ENCODE data around the gene STMN1. TPM values are rescaled to one million over a fixed set of nuclear protein-coding genes. Genes with fewer than 3 reads are reported as not detected.

STMN1 gene
- polyA plus RNA-seq, 1 donor from 2014 or later = 1,950 TPM

DNA sequence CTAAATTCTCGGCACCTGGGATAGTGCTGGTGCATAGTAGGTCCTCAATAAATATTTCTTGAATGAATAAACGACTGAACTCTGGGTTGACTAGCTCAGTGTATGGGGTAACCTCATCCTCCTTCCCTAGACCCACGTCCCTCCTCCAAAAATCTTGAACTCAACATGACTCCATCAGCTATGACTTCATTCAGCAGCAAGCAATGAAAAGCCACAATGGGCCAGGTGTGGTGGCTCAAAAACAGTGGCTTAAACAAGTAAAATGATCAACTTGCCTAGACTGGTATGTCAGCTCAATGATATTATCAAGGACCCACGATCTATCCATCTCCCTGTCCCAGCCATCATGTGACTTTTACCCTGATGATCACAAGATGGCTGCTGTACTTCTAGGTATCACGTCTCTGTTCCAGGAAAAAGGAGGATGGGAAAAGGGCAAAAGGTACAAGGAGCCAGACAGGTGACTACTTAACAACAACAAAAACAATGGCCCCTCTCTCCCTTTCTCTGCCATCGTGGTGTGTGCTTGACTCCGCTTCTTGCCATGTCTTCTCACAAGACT lies 17.7 kb downstream of the STMN1 start:
- Histone ChIP-seq H3K4me3 (ENCODE audit: low read length) (no peak overlapping the region), H4K20me1 (ENCODE audit: insufficient read depth) (peaks cover 6% of the 10 kb centered on the region), H3K27me3 (ENCODE audit: insufficient read depth, low read depth, low read length) (no peaks in the 10 kb centered on the region), H3K9ac (ENCODE audit: low read length) (no peak overlapping the region), H3K36me3 (ENCODE audit: insufficient read depth, low read length) (peaks cover 14% of the 10 kb centered on the region), H3F3A (ENCODE audit: insufficient read depth, low read length, poor library complexity, severe bottlenecking) (no peaks in the 10 kb centered on the region), H3K9me2 (ENCODE audit: insufficient read depth, low read length) (no peaks in the 10 kb centered on the region), H3K9me3 (ENCODE audit: low read length) (no peaks in the 10 kb centered on the region), H3K79me2 (replicated peaks; ENCODE audit: insufficient read depth, low read length) (no peaks in the 10 kb centered on the region), H3K27ac (ENCODE audit: low read length) (no peak overlapping the region), H3K4me2 (ENCODE audit: low read length) (no peak overlapping the region), H2AFZ (ENCODE audit: low read depth, low read length) (no peak overlapping the region)
- TF ChIP-seq POLR2AphosphoS5 (IDR thresholded peaks at IDR 0.05) (no peak), MXI1 (conservative IDR thresholded peaks at IDR 0.05; ENCODE audit: poor library complexity, severe bottlenecking) (no peak), SMC3 (conservative IDR thresholded peaks at IDR 0.05; ENCODE audit: poor library complexity) (no peak), EZH2 (IDR thresholded peaks at IDR 0.05; ENCODE audit: borderline replicate concordance, insufficient read depth, low read length, poor library complexity, severe bottlenecking) (no peak), RAD21 (conservative IDR thresholded peaks at IDR 0.05) (no peak), EP300 (conservative IDR thresholded peaks at IDR 0.05; ENCODE audit: poor library complexity, severe bottlenecking) (no peak), TAF1 (IDR thresholded peaks at IDR 0.05; ENCODE audit: low read depth) (no peak)
- TF ChIP-seq, protein P1, sequence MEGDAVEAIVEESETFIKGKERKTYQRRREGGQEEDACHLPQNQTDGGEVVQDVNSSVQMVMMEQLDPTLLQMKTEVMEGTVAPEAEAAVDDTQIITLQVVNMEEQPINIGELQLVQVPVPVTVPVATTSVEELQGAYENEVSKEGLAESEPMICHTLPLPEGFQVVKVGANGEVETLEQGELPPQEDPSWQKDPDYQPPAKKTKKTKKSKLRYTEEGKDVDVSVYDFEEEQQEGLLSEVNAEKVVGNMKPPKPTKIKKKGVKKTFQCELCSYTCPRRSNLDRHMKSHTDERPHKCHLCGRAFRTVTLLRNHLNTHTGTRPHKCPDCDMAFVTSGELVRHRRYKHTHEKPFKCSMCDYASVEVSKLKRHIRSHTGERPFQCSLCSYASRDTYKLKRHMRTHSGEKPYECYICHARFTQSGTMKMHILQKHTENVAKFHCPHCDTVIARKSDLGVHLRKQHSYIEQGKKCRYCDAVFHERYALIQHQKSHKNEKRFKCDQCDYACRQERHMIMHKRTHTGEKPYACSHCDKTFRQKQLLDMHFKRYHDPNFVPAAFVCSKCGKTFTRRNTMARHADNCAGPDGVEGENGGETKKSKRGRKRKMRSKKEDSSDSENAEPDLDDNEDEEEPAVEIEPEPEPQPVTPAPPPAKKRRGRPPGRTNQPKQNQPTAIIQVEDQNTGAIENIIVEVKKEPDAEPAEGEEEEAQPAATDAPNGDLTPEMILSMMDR (IDR thresholded peaks at IDR 0.05; ENCODE audit: poor library complexity, severe bottlenecking) = no peak
- TF ChIP-seq, protein P2, sequence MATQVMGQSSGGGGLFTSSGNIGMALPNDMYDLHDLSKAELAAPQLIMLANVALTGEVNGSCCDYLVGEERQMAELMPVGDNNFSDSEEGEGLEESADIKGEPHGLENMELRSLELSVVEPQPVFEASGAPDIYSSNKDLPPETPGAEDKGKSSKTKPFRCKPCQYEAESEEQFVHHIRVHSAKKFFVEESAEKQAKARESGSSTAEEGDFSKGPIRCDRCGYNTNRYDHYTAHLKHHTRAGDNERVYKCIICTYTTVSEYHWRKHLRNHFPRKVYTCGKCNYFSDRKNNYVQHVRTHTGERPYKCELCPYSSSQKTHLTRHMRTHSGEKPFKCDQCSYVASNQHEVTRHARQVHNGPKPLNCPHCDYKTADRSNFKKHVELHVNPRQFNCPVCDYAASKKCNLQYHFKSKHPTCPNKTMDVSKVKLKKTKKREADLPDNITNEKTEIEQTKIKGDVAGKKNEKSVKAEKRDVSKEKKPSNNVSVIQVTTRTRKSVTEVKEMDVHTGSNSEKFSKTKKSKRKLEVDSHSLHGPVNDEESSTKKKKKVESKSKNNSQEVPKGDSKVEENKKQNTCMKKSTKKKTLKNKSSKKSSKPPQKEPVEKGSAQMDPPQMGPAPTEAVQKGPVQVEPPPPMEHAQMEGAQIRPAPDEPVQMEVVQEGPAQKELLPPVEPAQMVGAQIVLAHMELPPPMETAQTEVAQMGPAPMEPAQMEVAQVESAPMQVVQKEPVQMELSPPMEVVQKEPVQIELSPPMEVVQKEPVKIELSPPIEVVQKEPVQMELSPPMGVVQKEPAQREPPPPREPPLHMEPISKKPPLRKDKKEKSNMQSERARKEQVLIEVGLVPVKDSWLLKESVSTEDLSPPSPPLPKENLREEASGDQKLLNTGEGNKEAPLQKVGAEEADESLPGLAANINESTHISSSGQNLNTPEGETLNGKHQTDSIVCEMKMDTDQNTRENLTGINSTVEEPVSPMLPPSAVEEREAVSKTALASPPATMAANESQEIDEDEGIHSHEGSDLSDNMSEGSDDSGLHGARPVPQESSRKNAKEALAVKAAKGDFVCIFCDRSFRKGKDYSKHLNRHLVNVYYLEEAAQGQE (IDR thresholded peaks at IDR 0.05; ENCODE audit: borderline replicate concordance) = no peak

DNA sequence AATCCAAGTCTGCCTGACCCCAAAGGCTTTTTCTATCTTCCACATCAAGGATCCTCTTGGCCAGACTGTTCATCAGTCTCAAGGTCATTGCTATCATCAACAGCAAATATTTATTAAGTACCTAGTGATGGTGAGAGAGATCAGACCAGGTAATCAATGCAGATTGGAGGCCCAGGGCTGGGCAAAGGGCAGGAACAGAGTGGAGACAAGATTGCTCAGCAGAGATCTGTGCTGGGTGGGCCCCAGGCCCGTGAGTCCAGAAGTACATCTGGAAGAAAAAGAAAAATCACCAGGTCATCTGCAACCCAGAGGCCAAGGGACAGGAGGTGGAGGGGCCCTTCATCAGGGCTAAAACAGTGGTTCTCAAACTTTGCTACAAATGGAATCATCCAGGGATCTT lies 20.6 kb downstream of the STMN1 start:
- H2AFZ ChIP-seq (ENCODE audit: low read depth, low read length) = no peak overlapping the region
- peaks cover 19% of the 10 kb centered on the region for H3K36me3 ChIP-seq (ENCODE audit: insufficient read depth, low read length)
- H3K9me3 ChIP-seq (ENCODE audit: low read length) = no peaks in the 10 kb centered on the region
- no peaks in the 10 kb centered on the region for H3K27me3 ChIP-seq (ENCODE audit: insufficient read depth, low read depth, low read length)
- no peak overlapping the region for H3K4me3 ChIP-seq (ENCODE audit: low read length)
- no peak overlapping the region for H3K4me2 ChIP-seq (ENCODE audit: low read length)
- H3F3A ChIP-seq (ENCODE audit: insufficient read depth, low read length, poor library complexity, severe bottlenecking) = no peaks in the 10 kb centered on the region
- TF ChIP-seq SMC3 (conservative IDR thresholded peaks at IDR 0.05; ENCODE audit: poor library complexity) = no peak
- no peak for TF ChIP-seq EP300 (conservative IDR thresholded peaks at IDR 0.05; ENCODE audit: poor library complexity, severe bottlenecking)
- TF ChIP-seq, protein P1 (IDR thresholded peaks at IDR 0.05; ENCODE audit: poor library complexity, severe bottlenecking) = no peak
- TF ChIP-seq MXI1 (conservative IDR thresholded peaks at IDR 0.05; ENCODE audit: poor library complexity, severe bottlenecking) = no peak
- TF ChIP-seq, protein P2 (IDR thresholded peaks at IDR 0.05; ENCODE audit: borderline replicate concordance) = no peak
- no peak for TF ChIP-seq EZH2 (IDR thresholded peaks at IDR 0.05; ENCODE audit: borderline replicate concordance, insufficient read depth, low read length, poor library complexity, severe bottlenecking)
- TF ChIP-seq RAD21 (conservative IDR thresholded peaks at IDR 0.05) = no peak
- no peak for TF ChIP-seq POLR2AphosphoS5 (IDR thresholded peaks at IDR 0.05)
- TF ChIP-seq TAF1 (IDR thresholded peaks at IDR 0.05; ENCODE audit: low read depth) = no peak
- H3K9me2 ChIP-seq (ENCODE audit: insufficient read depth, low read length) = no peaks in the 10 kb centered on the region
- peaks cover 3% of the 10 kb centered on the region for H4K20me1 ChIP-seq (ENCODE audit: insufficient read depth)
- H3K9ac ChIP-seq (ENCODE audit: low read length) = no peak overlapping the region
- H3K27ac ChIP-seq (ENCODE audit: low read length) = no peak overlapping the region
- no peaks in the 10 kb centered on the region for H3K79me2 ChIP-seq (replicated peaks; ENCODE audit: insufficient read depth, low read length)
